PC-9 (cell line): ENCODE data around the gene CHCHD2.

Source experiments
- CTCF ChIP-seq: fragments of 200-600 bp; sonication (generic); conservative IDR thresholded peaks from 2 replicates; pipeline ENCODE4 v1.6.1; 2017; ENCODE audit warnings: mixed run types, antibody characterized with exemption, mild to moderate bottlenecking, moderate library complexity
- EZH2 ChIP-seq: fragments of 200-600 bp; sonication (generic); IDR thresholded peaks from 2 replicates; pipeline ENCODE4 v1.8.0; 2017; ENCODE audit warnings: antibody characterized with exemption, low read depth

GRCh38 chr7:56127241-56127975 is 21.1 kb upstream of the CHCHD2 start:
- no peak for TF ChIP-seq CTCF
- no peak for TF ChIP-seq EZH2
